Midbrain (tissue), 1 donor: ENCODE data around the gene ONECUT2.

Experiments
- DNase-seq: peaks from one replicate; lab custom pipeline; 2025; lab: John Stamatoyannopoulos, UW

ONECUT2 gene

GRCh38 chr18:57529151-57529550 lies 94.0 kb downstream of the ONECUT2 start:
- no peak for DNase-seq

GRCh38 chr18:57533006-57533867 lies 98.1 kb downstream of the ONECUT2 start:
- DNase-seq = no peak

GRCh38 chr18:57533868-57534510 lies 98.8 kb downstream of the ONECUT2 start:
- DNase-seq = no peak

GRCh38 chr18:57534511-57534909 lies 99.3 kb downstream of the ONECUT2 start:
- no peak for DNase-seq

DNA sequence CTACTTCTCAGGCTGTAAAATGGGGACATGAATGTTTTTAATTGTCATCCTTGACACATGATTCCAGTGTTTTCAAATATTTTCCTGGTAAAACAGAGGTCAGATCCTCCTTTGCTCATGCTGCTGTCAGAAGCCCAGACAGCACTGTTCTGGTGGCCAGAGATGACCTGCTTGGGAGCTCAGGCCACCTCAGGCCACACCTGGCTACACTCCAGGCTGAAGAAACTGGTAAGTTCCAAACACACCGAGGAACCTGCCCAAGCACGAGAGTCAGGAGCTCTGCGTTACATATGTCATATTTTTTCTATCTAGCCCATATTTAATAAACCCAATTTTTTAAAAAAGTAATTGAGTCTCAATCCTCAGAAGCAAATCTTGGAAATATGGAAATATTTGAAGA lies 103.4 kb downstream of the ONECUT2 start:
- no peak for DNase-seq

DNA sequence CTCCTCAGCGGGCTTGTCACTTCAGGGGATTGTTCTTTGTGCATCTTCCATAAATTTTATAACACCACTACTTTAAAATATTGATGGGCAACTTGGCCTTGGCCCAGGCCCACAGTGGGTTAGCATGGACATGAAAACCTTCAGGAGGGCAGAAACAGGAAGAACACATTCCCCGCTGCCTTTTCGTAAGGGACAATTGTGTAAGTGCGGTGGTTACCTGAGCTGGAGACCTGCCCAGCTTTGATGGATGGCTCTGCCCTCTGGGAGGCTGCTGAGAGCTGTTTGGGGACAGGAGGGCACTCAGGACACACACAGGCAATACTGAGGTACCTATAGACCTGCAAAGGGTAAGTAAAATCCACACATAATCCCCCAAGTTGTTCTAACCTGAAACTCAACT lies 104.5 kb downstream of the ONECUT2 start:
- no peak for DNase-seq
